Measurements from ENCODE around the gene TP73. TPM values are rescaled to one million over a fixed set of nuclear protein-coding genes. Genes with fewer than 3 reads are reported as not detected.
"Not testable (repeated sequence)": the region's sequence is repeated elsewhere in the genome, so short reads cannot be mapped to it uniquely, and the experiment has no call there.

The TP73 gene
- total RNA-seq, 2 donors from 2014 or later: 1.5 to 5.7 TPM

GRCh38 chr1:3611170-3612019 is 40.9 kb upstream of the TP73 start, which contains the start of gene MEGF6:
TSS of gene MEGF6 (minus strand) at chr1:3611508. CDS start at chr1:3611268, 240 bp downstream.
- no peaks in the 10 kb centered on the region for H3K4me1 Mint-ChIP-seq (ENCODE audit: low read depth in 2 of 2)
- H3K4me3 Mint-ChIP-seq: peak within 1 kb of the TSS; percentile 36
- peaks cover 0 to 5% of the 10 kb centered on the region in 2 donors for H3K27me3 Mint-ChIP-seq
- H3K27ac Mint-ChIP-seq: no peak within 1 kb of the TSS
- ATAC-seq (peak; percentile 76 to 87), DNase-seq (ENCODE audit: low spot score) (peak; percentile 69)
- H3K36me3 Mint-ChIP-seq: no peaks in the 10 kb centered on the region
- H3K9me3 Mint-ChIP-seq: no peaks in the 10 kb centered on the region

GRCh38 chr1:3612123-3612522 is 40.2 kb upstream of the TP73 start:
- no peaks in the 10 kb centered on the region for H3K4me1 Mint-ChIP-seq (ENCODE audit: low read depth in 2 of 2)
- ATAC-seq: no peak
- no peaks in the 10 kb centered on the region for H3K36me3 Mint-ChIP-seq
- no peak overlapping the region for H3K27ac Mint-ChIP-seq
- DNase-seq (ENCODE audit: low spot score): no peak
- H3K4me3 Mint-ChIP-seq: peak overlapping the region; percentile 36
- no peaks in the 10 kb centered on the region for H3K9me3 Mint-ChIP-seq
- H3K27me3 Mint-ChIP-seq: peaks cover 0 to 5% of the 10 kb centered on the region in 2 donors

GRCh38 chr1:3614755-3615742 is 37.3 kb upstream of the TP73 start:
- Mint-ChIP-seq H3K36me3 (no peaks in the 10 kb centered on the region), H3K9me3 (no peaks in the 10 kb centered on the region), H3K27ac (no peak overlapping the region), H3K27me3 (peaks cover 0 to 3% of the 10 kb centered on the region in 2 donors), H3K4me3 (no peak overlapping the region), H3K4me1 (ENCODE audit: low read depth in 2 of 2) (peaks cover 3 to 12% of the 10 kb centered on the region in 2 donors)
- DNase-seq (ENCODE audit: low spot score) (no peak), ATAC-seq (no peak)

GRCh38 chr1:3616861-3617260 is 35.5 kb upstream of the TP73 start:
- no peak overlapping the region for H3K27ac Mint-ChIP-seq
- ATAC-seq: no peak

GRCh38 chr1:3617806-3618345 is 34.4 kb upstream of the TP73 start:
- DNase-seq (ENCODE audit: low spot score): no peak
- Mint-ChIP-seq H3K4me1 (ENCODE audit: low read depth in 2 of 2) (peaks cover 13 to 14% of the 10 kb centered on the region in 2 donors), H3K9me3 (no peaks in the 10 kb centered on the region), H3K27me3 (no peaks in the 10 kb centered on the region), H3K27ac (no peak overlapping the region), H3K4me3 (no peak overlapping the region), H3K36me3 (no peaks in the 10 kb centered on the region)
- no peak for ATAC-seq

More at GRCh38 chr1:3616861-3617260, 35.5 kb upstream of the TP73 start:
- Mint-ChIP-seq H3K27me3 (no peaks in the 10 kb centered on the region), H3K4me3 (no peak overlapping the region), H3K36me3 (no peaks in the 10 kb centered on the region), H3K4me1 (ENCODE audit: low read depth in 2 of 2) (peaks cover 7 to 12% of the 10 kb centered on the region in 2 donors), H3K9me3 (no peaks in the 10 kb centered on the region)
- DNase-seq (ENCODE audit: low spot score): no peak

- no peaks in the 10 kb centered on the region for H3K27me3 Mint-ChIP-seq
- no peak overlapping the region for H3K27ac Mint-ChIP-seq
- DNase-seq (ENCODE audit: low spot score): no peak
- H3K9me3 Mint-ChIP-seq: no peaks in the 10 kb centered on the region
- no peaks in the 10 kb centered on the region for H3K36me3 Mint-ChIP-seq
- H3K4me1 Mint-ChIP-seq (ENCODE audit: low read depth in 2 of 2): peaks cover 19 to 20% of the 10 kb centered on the region in 2 donors
- ATAC-seq: no peak
- H3K4me3 Mint-ChIP-seq: no peak overlapping the region
Measured at GRCh38 chr1:3618531-3618880, 33.8 kb upstream of the TP73 start.

GRCh38 chr1:3618881-3619671 is 33.2 kb upstream of the TP73 start:
- H3K4me3 Mint-ChIP-seq: peak overlapping the region; percentile 29
- H3K9me3 Mint-ChIP-seq: no peaks in the 10 kb centered on the region
- ATAC-seq: peak; percentile 66 to 74
- H3K27ac Mint-ChIP-seq: no peak overlapping the region
- DNase-seq (ENCODE audit: low spot score): peak; percentile 80
- no peaks in the 10 kb centered on the region for H3K36me3 Mint-ChIP-seq
- H3K27me3 Mint-ChIP-seq: no peaks in the 10 kb centered on the region
- H3K4me1 Mint-ChIP-seq (ENCODE audit: low read depth in 2 of 2): peaks cover 25 to 26% of the 10 kb centered on the region in 2 donors

- no peaks in the 10 kb centered on the region for H3K36me3 Mint-ChIP-seq
- ATAC-seq (no peak), DNase-seq (ENCODE audit: low spot score) (no peak)
- H3K9me3 Mint-ChIP-seq: no peaks in the 10 kb centered on the region
- no peaks in the 10 kb centered on the region for H3K27me3 Mint-ChIP-seq
- H3K4me3 Mint-ChIP-seq: peak overlapping the region; percentile 18
- peaks cover 31 to 35% of the 10 kb centered on the region in 2 donors for H3K4me1 Mint-ChIP-seq (ENCODE audit: low read depth in 2 of 2)
- H3K27ac Mint-ChIP-seq: no peak overlapping the region
Measured at GRCh38 chr1:3620708-3621107, 31.6 kb upstream of the TP73 start.

GRCh38 chr1:3621151-3621671 is 31.1 kb upstream of the TP73 start:
- not testable (repeated sequence) for H3K27ac Mint-ChIP-seq, ATAC-seq, H3K4me3 Mint-ChIP-seq

GRCh38 chr1:3622102-3622501 is 30.2 kb upstream of the TP73 start:
- ATAC-seq; H3K27me3 Mint-ChIP-seq; H3K27ac Mint-ChIP-seq; H3K9me3 Mint-ChIP-seq; H3K36me3 Mint-ChIP-seq; DNase-seq (ENCODE audit: low spot score): not testable (repeated sequence)
- peaks cover 36 to 40% of the 10 kb centered on the region in 2 donors for H3K4me1 Mint-ChIP-seq (ENCODE audit: low read depth in 2 of 2)
- H3K4me3 Mint-ChIP-seq: peak overlapping the region; percentile 3

More at GRCh38 chr1:3621151-3621671, 31.1 kb upstream of the TP73 start:
- H3K4me1 Mint-ChIP-seq (ENCODE audit: low read depth in 2 of 2): peaks cover 36 to 40% of the 10 kb centered on the region in 2 donors
- DNase-seq (ENCODE audit: low spot score); H3K9me3 Mint-ChIP-seq; H3K27me3 Mint-ChIP-seq; H3K36me3 Mint-ChIP-seq: not testable (repeated sequence)

- Mint-ChIP-seq H3K27me3 (no peaks in the 10 kb centered on the region), H3K9me3 (no peaks in the 10 kb centered on the region), H3K36me3 (no peaks in the 10 kb centered on the region), H3K27ac (peak overlapping the region in 1 of 2 donors; percentile 78), H3K4me3 (peak overlapping the region; percentile 93), H3K4me1 (ENCODE audit: low read depth in 2 of 2) (peaks cover 36 to 40% of the 10 kb centered on the region in 2 donors)
- DNase-seq (ENCODE audit: low spot score) (no peak), ATAC-seq (no peak)
Measured at GRCh38 chr1:3623441-3624199, 28.7 kb upstream of the TP73 start.
